ENCODE measurements around the gene TRIM6.
"Not testable (repeated sequence)": the region's sequence is repeated elsewhere in the genome, so short reads cannot be mapped to it uniquely, and the experiment has no call there.

The TRIM6 gene

DNA sequence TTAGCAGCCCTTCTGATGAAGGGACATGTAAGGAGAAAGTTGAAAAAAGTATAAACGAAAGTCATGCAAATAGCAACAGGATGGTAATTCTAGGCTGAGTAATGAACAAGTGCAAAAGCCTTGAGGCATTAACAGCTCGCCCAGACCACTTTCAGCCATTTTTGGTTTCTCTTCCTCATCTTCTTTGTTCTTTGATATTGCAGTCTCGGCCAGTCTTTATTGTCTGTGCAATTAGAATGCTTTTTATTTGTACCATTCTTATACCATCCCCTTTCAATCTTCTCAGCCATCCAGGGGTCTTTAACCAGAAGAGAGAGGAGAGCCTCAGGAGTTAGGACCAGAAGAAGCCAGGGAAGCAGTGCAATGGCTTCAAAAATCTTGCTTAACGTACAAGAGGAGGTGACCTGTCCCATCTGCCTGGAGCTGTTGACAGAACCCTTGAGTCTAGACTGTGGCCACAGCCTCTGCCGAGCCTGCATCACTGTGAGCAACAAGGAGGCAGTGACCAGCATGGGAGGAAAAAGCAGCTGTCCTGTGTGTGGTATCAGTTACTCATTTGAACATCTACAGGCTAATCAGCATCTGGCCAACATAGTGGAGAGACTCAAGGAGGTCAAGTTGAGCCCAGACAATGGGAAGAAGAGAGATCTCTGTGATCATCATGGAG, 35.7 kb downstream of the TRIM6 start:
- Histone ChIP-seq H4K20me1 (no peaks in the 10 kb centered on the region), H3K4me1 (peaks cover 0 to 13% (median 0%) of the 10 kb centered on the region in 10 experiments; a peak in 6 of 20 replicates), H3K9ac (no peak overlapping the region), H3K36me3 (peaks cover 28 to 52% (median 43%) of the 10 kb centered on the region in 11 experiments; a peak in 21 of 22 replicates), H3K27me3 (no peaks in the 10 kb centered on the region), H3K4me2 (peak overlapping the region in 3 of 11 experiments; percentile 1 to 33 (median 25); a peak in 4 of 22 replicates), H3K27ac (no peak overlapping the region; a peak in 1 of 22 replicates), H3K9me3 (replicated peaks in 1 of 11) (peaks cover 0 to 13% (median 4%) of the 10 kb centered on the region in 11 experiments; a peak in 2 of 22 replicates), H3K4me3 (no peak overlapping the region)
- no peak for TF ChIP-seq Cebpa-rat (IDR thresholded peaks at IDR 0.05)

DNA sequence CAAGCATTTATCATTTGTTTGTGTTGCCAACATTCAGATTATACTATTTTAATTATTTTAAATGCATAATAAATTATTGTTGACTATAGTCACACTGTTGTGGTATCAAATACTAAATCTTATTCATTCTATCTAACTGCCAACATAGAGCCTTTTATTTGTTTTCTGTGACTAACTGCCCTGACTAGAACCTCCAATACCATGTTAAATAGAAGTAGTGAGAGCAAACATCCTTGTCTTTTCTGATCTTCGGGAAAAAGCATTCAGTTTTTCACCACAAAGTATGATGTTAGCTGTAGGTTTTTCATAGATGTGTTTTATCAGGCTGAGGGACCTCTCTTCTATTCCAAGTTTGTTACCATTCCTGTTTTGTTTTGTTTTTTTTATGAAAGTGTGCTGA, 43.5 kb downstream of the TRIM6 start:
- Histone ChIP-seq H3K4me2 (no peak overlapping the region), H4K20me1 (no peaks in the 10 kb centered on the region), H3K27me3 (no peaks in the 10 kb centered on the region), H3K9me3 (replicated peaks in 1 of 11) (peaks cover 0 to 6% (median 0%) of the 10 kb centered on the region in 11 experiments; a peak in 3 of 22 replicates), H3K36me3 (peaks cover 54 to 91% (median 70%) of the 10 kb centered on the region in 11 experiments; a peak in 21 of 22 replicates), H3K4me1 (no peaks in the 10 kb centered on the region), H3K27ac (no peak overlapping the region), H3K4me3 (no peak overlapping the region), H3K9ac (no peak overlapping the region)
- no peak for TF ChIP-seq Cebpa-rat (IDR thresholded peaks at IDR 0.05)

DNA sequence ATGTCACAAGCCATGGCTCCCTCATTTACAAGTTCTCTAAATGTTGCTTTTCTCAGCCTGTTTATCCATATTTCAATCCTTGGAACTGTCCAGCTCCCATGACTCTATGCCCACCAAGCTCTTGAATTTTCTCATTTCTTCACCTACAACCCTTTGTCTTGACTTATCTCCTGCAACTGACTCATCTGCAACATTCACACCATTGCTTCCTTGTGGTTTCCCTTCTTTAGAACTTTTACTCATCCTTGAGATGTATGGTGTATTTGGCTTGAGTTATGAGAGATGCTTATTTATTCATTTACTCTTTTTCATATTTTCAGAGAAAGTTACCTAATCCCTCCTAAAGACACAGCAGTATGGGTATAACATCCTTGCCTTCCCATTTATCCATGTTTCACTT, 47.1 kb downstream of the TRIM6 start:
- H3K4me3 ChIP-seq: no peak overlapping the region
- H3K36me3 ChIP-seq: peaks cover 33 to 63% (median 44%) of the 10 kb centered on the region in 11 experiments; a peak in 20 of 22 replicates
- peaks cover 0 to 6% (median 0%) of the 10 kb centered on the region in 11 experiments; a peak in 3 of 22 replicates for H3K9me3 ChIP-seq (replicated peaks in 1 of 11)
- TF ChIP-seq Cebpa-rat (IDR thresholded peaks at IDR 0.05): no peak
- H3K4me1 ChIP-seq: no peaks in the 10 kb centered on the region
- H3K4me2 ChIP-seq: no peak overlapping the region
- H3K27ac ChIP-seq: no peak overlapping the region
- H3K27me3 ChIP-seq: no peaks in the 10 kb centered on the region
- H4K20me1 ChIP-seq: no peaks in the 10 kb centered on the region
- H3K9ac ChIP-seq: no peak overlapping the region

DNA sequence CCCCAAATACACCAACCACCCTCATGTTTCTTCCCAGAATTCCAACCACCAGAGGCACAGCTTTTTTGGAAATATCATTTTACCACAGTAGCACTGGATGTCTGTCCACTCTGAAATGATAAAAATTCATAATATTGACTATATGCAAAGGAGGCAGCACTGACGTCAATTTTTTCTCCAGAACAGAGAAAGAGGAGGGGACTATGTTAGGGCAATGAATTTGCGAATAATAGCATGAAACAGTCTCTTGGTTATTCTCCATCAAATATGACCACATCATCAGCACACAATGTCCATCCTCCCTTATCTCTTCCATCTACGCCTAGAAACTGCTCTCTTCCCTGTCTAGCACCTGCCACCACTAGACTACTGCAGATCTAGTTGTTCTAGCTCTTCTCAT, 49.7 kb downstream of the TRIM6 start:
- TF ChIP-seq Cebpa-rat (IDR thresholded peaks at IDR 0.05): no peak
- H3K36me3 ChIP-seq: peaks cover 28 to 40% (median 32%) of the 10 kb centered on the region in 11 experiments; a peak in 20 of 22 replicates

DNA sequence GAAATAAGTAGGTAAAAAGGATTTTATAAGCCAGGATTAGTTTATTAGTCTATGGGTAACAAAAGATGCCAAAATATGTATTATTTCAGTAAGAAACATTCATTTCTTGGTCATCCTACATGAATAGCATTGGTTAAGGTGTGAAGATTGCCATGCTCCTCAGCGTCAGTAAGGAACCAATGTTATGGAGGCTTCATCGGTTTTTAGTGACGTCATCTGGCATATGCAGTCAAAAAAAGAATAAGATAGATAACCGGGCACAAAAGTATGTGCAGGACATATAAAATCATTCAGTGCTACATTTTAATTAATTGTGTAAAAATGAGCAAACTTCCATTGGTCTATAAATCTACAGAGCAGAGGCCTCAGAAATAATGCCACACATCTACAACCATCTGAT, 59.0 kb downstream of the TRIM6 start:
- Histone ChIP-seq H4K20me1 (no peaks in the 10 kb centered on the region), H3K9me3 (replicated peaks in 1 of 11) (peaks cover 14 to 28% (median 19%) of the 10 kb centered on the region in 11 experiments), H3K4me3 (no peak overlapping the region), H3K27me3 (no peaks in the 10 kb centered on the region), H3K27ac (no peak overlapping the region), H3K9ac (no peak overlapping the region), H3K4me2 (no peak overlapping the region), H3K36me3 (peaks cover 0 to 15% (median 6%) of the 10 kb centered on the region in 11 experiments; a peak in 4 of 22 replicates), H3K4me1 (no peaks in the 10 kb centered on the region)
- no peak for TF ChIP-seq Cebpa-rat (IDR thresholded peaks at IDR 0.05)

More for the DNA sequence above, 49.7 kb downstream of the TRIM6 start:
- Histone ChIP-seq H3K9me3 (replicated peaks in 1 of 11) (no peaks in the 10 kb centered on the region), H3K9ac (no peak overlapping the region), H3K4me3 (no peak overlapping the region), H4K20me1 (no peaks in the 10 kb centered on the region), H3K4me1 (no peaks in the 10 kb centered on the region), H3K4me2 (no peak overlapping the region), H3K27ac (no peak overlapping the region), H3K27me3 (no peaks in the 10 kb centered on the region)

DNA sequence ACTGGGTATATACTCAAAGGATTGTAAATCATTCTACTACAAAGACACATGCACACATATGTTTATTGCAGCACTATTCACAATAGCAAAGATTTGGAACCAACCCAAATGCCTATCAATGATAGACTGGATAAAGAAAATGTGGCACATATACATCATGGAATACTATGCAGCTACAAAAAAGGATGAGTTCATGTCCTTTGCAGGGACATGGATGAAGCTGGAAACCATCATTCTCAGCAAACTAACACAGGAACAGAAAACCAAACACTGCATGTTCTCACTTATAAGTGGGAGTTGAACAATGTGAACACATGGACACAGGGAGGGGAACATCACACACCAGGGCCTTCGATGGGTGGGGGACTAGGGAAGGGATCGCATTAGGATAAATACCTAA, 60.5 kb downstream of the TRIM6 start:
- not testable (repeated sequence) for H3K27me3 ChIP-seq, H3K4me2 ChIP-seq, H3K4me3 ChIP-seq, H3K27ac ChIP-seq, H3K4me1 ChIP-seq, H4K20me1 ChIP-seq, H3K9ac ChIP-seq
- Histone ChIP-seq H3K9me3 (replicated peaks in 1 of 11) (peaks cover 10 to 27% (median 18%) of the 10 kb centered on the region in 11 experiments), H3K36me3 (peaks cover 0 to 25% (median 13%) of the 10 kb centered on the region in 11 experiments; a peak in 10 of 22 replicates)

DNA sequence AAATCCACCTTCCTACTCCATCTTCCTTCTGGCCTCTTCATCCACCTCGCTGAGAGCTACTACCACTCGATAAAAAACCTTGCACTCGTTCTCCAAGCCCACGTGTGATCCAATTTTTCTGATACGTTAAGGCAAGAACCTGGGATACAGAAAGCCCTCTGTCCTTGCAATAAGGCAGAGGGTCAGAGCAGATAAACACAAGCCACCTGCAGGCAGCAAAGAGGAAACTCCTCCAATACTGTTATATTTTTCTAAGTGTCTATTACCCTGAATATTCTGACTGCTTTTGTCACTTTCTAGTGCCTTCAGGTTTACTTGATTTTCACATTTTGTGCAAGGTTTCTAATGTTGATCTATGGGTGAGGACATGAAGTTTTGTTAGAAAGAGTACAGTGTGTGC, 61.9 kb downstream of the TRIM6 start:
- Histone ChIP-seq H3K27ac (no peak overlapping the region), H3K36me3 (peaks cover 0 to 31% (median 20%) of the 10 kb centered on the region in 11 experiments; a peak in 18 of 22 replicates), H3K27me3 (no peaks in the 10 kb centered on the region), H3K4me1 (no peaks in the 10 kb centered on the region), H3K4me2 (no peak overlapping the region), H4K20me1 (no peaks in the 10 kb centered on the region), H3K9me3 (replicated peaks in 1 of 11) (peaks cover 0 to 14% (median 6%) of the 10 kb centered on the region in 11 experiments; a peak in 10 of 22 replicates), H3K9ac (no peak overlapping the region), H3K4me3 (no peak overlapping the region)
- no peak for TF ChIP-seq Cebpa-rat (IDR thresholded peaks at IDR 0.05)
